ENCODE results near the gene HLA-DPB1.

Gene HLA-DPB1

GRCh38 chr6:33105386-33105785 lies 29.6 kb downstream of the HLA-DPB1 start:
- DNase-seq: no peak

GRCh38 chr6:33105916-33106871 lies 30.4 kb downstream of the HLA-DPB1 start:
- DNase-seq: no peak

- DNase-seq: no peak
Measured at GRCh38 chr6:33107641-33108040, 31.9 kb downstream of the HLA-DPB1 start.

- DNase-seq: no peak
Measured at GRCh38 chr6:33108307-33108706, 32.5 kb downstream of the HLA-DPB1 start.

GRCh38 chr6:33112148-33112547 lies 36.4 kb downstream of the HLA-DPB1 start:
- peak; percentile 4 for DNase-seq

- DNase-seq: no peak
Measured at GRCh38 chr6:33113755-33114154, 38.0 kb downstream of the HLA-DPB1 start.

GRCh38 chr6:33114406-33114805 lies 38.6 kb downstream of the HLA-DPB1 start:
- no peak for DNase-seq

- DNase-seq: no peak
Measured at GRCh38 chr6:33116417-33116816, 40.6 kb downstream of the HLA-DPB1 start.

GRCh38 chr6:33116841-33117711 lies 41.3 kb downstream of the HLA-DPB1 start:
- no peak for DNase-seq

GRCh38 chr6:33117811-33118277 lies 42.1 kb downstream of the HLA-DPB1 start:
- DNase-seq: no peak

- DNase-seq: peak; percentile 35
Measured at GRCh38 chr6:33118525-33119123, 42.8 kb downstream of the HLA-DPB1 start.

- no peak for DNase-seq
Measured at GRCh38 chr6:33120001-33120400, 44.2 kb downstream of the HLA-DPB1 start.

GRCh38 chr6:33123181-33123580 lies 47.4 kb downstream of the HLA-DPB1 start:
- DNase-seq: no peak

GRCh38 chr6:33123732-33124524 lies 48.1 kb downstream of the HLA-DPB1 start:
- DNase-seq: no peak

GRCh38 chr6:33124525-33124901 lies 48.7 kb downstream of the HLA-DPB1 start:
- DNase-seq: no peak

GRCh38 chr6:33124947-33125346 lies 49.2 kb downstream of the HLA-DPB1 start:
- DNase-seq: no peak

GRCh38 chr6:33126101-33126714 lies 50.4 kb downstream of the HLA-DPB1 start:
- DNase-seq: no peak

- DNase-seq: no peak
Measured at GRCh38 chr6:33128318-33128717, 52.5 kb downstream of the HLA-DPB1 start.

GRCh38 chr6:33132081-33132524 lies 56.3 kb downstream of the HLA-DPB1 start:
- DNase-seq: no peak

- DNase-seq: no peak
Measured at GRCh38 chr6:33136310-33136900, 60.6 kb downstream of the HLA-DPB1 start.
